Stimulated activated CD4-positive, alpha-beta T cell treated with anti-CD3 and anti-CD28 coated beads, Interleukin-1b, Interleukin-23, amount 100 ng/mL, for 4 hours (primary cell): ENCODE results near the gene COA7.

Experiments
- DNase-seq, 2 donors: peaks; one replicate each; pipeline ENCODE4 v3.0.0-alpha.2; 2020; ENCODE audit warnings: low read depth in 2 of 2

COA7 gene

GRCh38 chr1:52635321-52636089, 62.6 kb downstream of the COA7 start:
- no peak for DNase-seq
